GM12878 (cell line): Measurements from ENCODE around the gene SHC1. TPM values are rescaled to one million over a fixed set of nuclear protein-coding genes. Genes with fewer than 3 reads are reported as not detected.

Experiments
- ATAC-seq: fragments of 200-7000 bp; cut with Tn5 transposase; 3 replicates; pipeline ENCODE4 v1.9.1; 2020; ENCODE audit warnings: mild to moderate bottlenecking, moderate library complexity
- BruUV-seq: library from RNA; stranded (reverse); fragments of 400-500 nt; replicated peaks from 2 replicates; lab custom pipeline; 2021; lab: Mats Ljungman, UMichigan
- CTCF ChIA-PET: fragments of 300-600 bp; sonication (Branson Sonifier 250); formaldehyde crosslinking; extraction: SDS; loops from one replicate; lab custom pipeline; 2021; ENCODE audit warnings: inconsistent platforms; lab: Yijun Ruan, JAX
- POLR2A ChIA-PET: fragments of 350-600 bp; formaldehyde crosslinking; extraction: SDS; loops from one replicate; lab custom pipeline; 2021; ENCODE audit warnings: inconsistent platforms; lab: Charles Lee
- RAD21 ChIA-PET: fragments of 300-600 bp; sonication (Branson Sonifier 250); formaldehyde crosslinking; loops from one replicate; lab custom pipeline; 2023; ENCODE audit warnings: antibody characterized with exemption; ENCODE audit not compliant: unreplicated experiment; lab: Charles Lee
- SMC1A ChIA-PET: fragments of 300-600 bp; sonication (Branson Sonifier 250); formaldehyde crosslinking; loops from one replicate; lab custom pipeline; 2023; ENCODE audit not compliant: unreplicated experiment, uncharacterized antibody; lab: Charles Lee
- DNase-seq: peaks from one replicate; pipeline ENCODE4 v3.0.0-alpha.2; 2011; ENCODE audit warnings: low read depth, low spot score
- FAIRE-seq: peaks from 3 replicates; lab custom pipeline; 2011; peaks lifted over from hg19 to GRCh38; lab: Jason Lieb, UNC
- H2AFZ ChIP-seq: 2 replicates; pipeline ENCODE4 v1.6.0; 2011; ENCODE audit warnings: low read depth, low read length, control low read depth; ENCODE audit not compliant: control insufficient read depth
- H3K27ac ChIP-seq: 2 replicates; pipeline ENCODE4 v1.5.1; 2011; ENCODE audit warnings: control low read depth; ENCODE audit not compliant: control insufficient read depth, insufficient read depth
- H3K27me3 ChIP-seq, 2 experiments: replicated peaks in 1 of 2; 2 replicates each; pipeline versions ENCODE4 v1.6.0 to v1.6.1; 2011; ENCODE audit warnings: low read length in 1 of 2; ENCODE audit not compliant: control insufficient read depth in 2 of 2, insufficient read depth in 2 of 2
- H3K36me3 ChIP-seq, 2 experiments: 2 replicates each; pipeline ENCODE4 v1.5.1; 2011; ENCODE audit warnings: low read length in 1 of 2; ENCODE audit not compliant: control insufficient read depth in 2 of 2, insufficient read depth in 2 of 2
- H3K4me1 ChIP-seq: 2 replicates; pipeline ENCODE4 v1.6.1; 2011; ENCODE audit warnings: mild to moderate bottlenecking, low read length, moderate library complexity, mixed read lengths; ENCODE audit not compliant: control insufficient read depth, insufficient read depth
- H3K4me2 ChIP-seq: 2 replicates; pipeline ENCODE4 v1.6.0; 2011; ENCODE audit warnings: control low read depth; ENCODE audit not compliant: control insufficient read depth, insufficient read depth
- H3K4me3 ChIP-seq: fragments of 200-600 bp; sonication (generic); 2 replicates; pipeline ENCODE4 v1.5.1; 2016
- H3K79me2 ChIP-seq: 2 replicates; pipeline ENCODE4 v1.6.0; 2011; ENCODE audit warnings: low read length; ENCODE audit not compliant: control insufficient read depth, insufficient read depth
- H3K9ac ChIP-seq: 2 replicates; pipeline ENCODE4 v1.8.0; 2011; ENCODE audit warnings: low read length, control low read depth, mixed read lengths; ENCODE audit not compliant: control insufficient read depth, insufficient read depth
- H3K9me3 ChIP-seq: replicated peaks from 3 replicates; pipeline ENCODE4 v1.5.1; 2011; ENCODE audit warnings: mild to moderate bottlenecking, low read length; ENCODE audit not compliant: control insufficient read depth, insufficient read depth
- H4K20me1 ChIP-seq: 2 replicates; pipeline ENCODE4 v1.6.0; 2011; ENCODE audit not compliant: control insufficient read depth, insufficient read depth
- CREM ChIP-seq: IDR thresholded peaks from 2 replicates; pipeline ENCODE4 v1.6.1; 2014; ENCODE audit warnings: antibody characterized with exemption, low read depth
- DPF2 ChIP-seq: fragments of 450-650 bp; IDR thresholded peaks from 2 replicates; pipeline ENCODE4 v1.6.1; 2017; ENCODE audit warnings: mild to moderate bottlenecking
- EED ChIP-seq: sonication (generic); IDR thresholded peaks from 2 replicates; pipeline ENCODE4 v1.6.1; 2016; ENCODE audit warnings: antibody characterized with exemption, low read depth
- HDGF ChIP-seq: fragments of 450-650 bp; IDR thresholded peaks from 2 replicates; pipeline ENCODE4 v1.6.1; 2016; ENCODE audit warnings: antibody characterized with exemption
- IKZF1 ChIP-seq: fragments of 450-650 bp; conservative IDR thresholded peaks from 2 replicates; pipeline ENCODE4 v1.6.1; 2017; ENCODE audit warnings: antibody characterized with exemption, mild to moderate bottlenecking
- PML ChIP-seq: IDR thresholded peaks from 2 replicates; pipeline ENCODE4 v1.6.1; 2012; ENCODE audit warnings: low read length, inconsistent platforms
- RBBP5 ChIP-seq: fragments of 200-600 bp; sonication (generic); conservative IDR thresholded peaks from 2 replicates; pipeline ENCODE4 v1.6.1; 2016
- SPI1 ChIP-seq: IDR thresholded peaks from 2 replicates; pipeline ENCODE4 v1.6.1; 2011; ENCODE audit warnings: low read depth, mild to moderate bottlenecking, low read length, moderate library complexity, borderline replicate concordance; ENCODE audit not compliant: insufficient read depth
- TCF7 ChIP-seq: IDR thresholded peaks from 2 replicates; pipeline ENCODE4 v1.6.1; 2014; ENCODE audit warnings: antibody characterized with exemption, borderline replicate concordance
- ZNF217 ChIP-seq: fragments of 450-650 bp; IDR thresholded peaks from 2 replicates; pipeline ENCODE4 v1.6.1; 2017; ENCODE audit warnings: antibody characterized with exemption, mild to moderate bottlenecking
- ZZZ3 ChIP-seq: IDR thresholded peaks from 2 replicates; pipeline ENCODE4 v1.6.1; 2011; ENCODE audit warnings: low read depth; ENCODE audit not compliant: control insufficient read depth, insufficient read length
- WGBS: methylation state at CpG from one replicate; pipeline ENCODE4 v1.1.6; 2016; ENCODE audit warnings: low lambda C conversion rate; ENCODE audit not compliant: insufficient replicate concordance, insufficient coverage; ENCODE audit errors: missing lambda C conversion rate; 5-methylcytosine and 5-hydroxymethylcytosine counted together
- in situ Hi-C: fragments of 300-500 bp; cut with MboI; formaldehyde crosslinking; loops from 9 replicates; pipeline ENCODE4 v1.14.3; 2018; ENCODE audit warnings: mixed read lengths
- intact Hi-C: fragments of 100-400 bp; cut with micrococcal nuclease; formaldehyde crosslinking; loops from one replicate; pipeline ENCODE4 v1.14.2; 2022; ENCODE audit not compliant: unreplicated experiment
- polyA plus RNA-seq, 11 experiments: library from polyadenylated mRNA; depleted of rRNA in 4 of 11; unstranded in 6 of 11; stranded (reverse) in 5 of 11; fragments of >200 nt; fragmentation: Nextera tagmentation in 4 of 11; fragmentation: Illumina TruSeq in 1 of 11; extraction: Ambion mirVana in 4 of 11; extraction: Trizol in 1 of 11; gene quantifications; 1 replicate in 1 of 11; 2 replicates in 10 of 11; pipeline versions ENCODE4 v1.2.1 to v1.2.3, GENCODE V29; 2011 to 2016; ENCODE audit warnings: inconsistent platforms in 2 of 11, missing spikeins in 2 of 11, low read depth in 1 of 11
- total RNA-seq, 4 experiments: library from RNA; depleted of rRNA in 3 of 4; stranded (reverse); fragments of >200 nt in 3 of 4; fragmentation: Illumina TruSeq in 1 of 4; extraction: Trizol in 1 of 4; gene quantifications; 2 replicates each; pipeline versions ENCODE4 v1.2.1 to v1.2.3, GENCODE V29; 2013 to 2021

The SHC1 gene
- total and polyA plus RNA-seq, 10 of the 15 experiments (the other 5 are each of a cell fraction or from before 2014, with no cell fraction given), result 2.6 to 49.3 (median 25.2) TPM

- no peaks in the 10 kb centered on the region for H3K9me3 ChIP-seq
- SMC1A ChIA-PET, result interaction anchor here (0.5 to 8.1 kb wide), 6 partner anchors 11 to 513 kb away, joined by 3 to 69 read pairs (median 4); partner anchors contain the start of gene FLAD1
- no peak for ATAC-seq
- no peaks in the 10 kb centered on the region for H4K20me1 ChIP-seq
- RAD21 ChIA-PET, result interaction anchor here (0.9 to 1.5 kb wide), 2 partner anchors 11 to 22 kb away, joined by 3 to 9 read pairs; partner anchors contain the start of gene FLAD1
- no peak for DNase-seq
- 34% methylated on average over 3 of the region's 3 CpGs for WGBS
- H3K27me3 ChIP-seq, result no peaks in the 10 kb centered on the region
- peaks cover 0 to 3% of the 10 kb centered on the region in 2 experiments; a peak in 2 of 4 replicates for H3K36me3 ChIP-seq
- H3K4me3 ChIP-seq, result no peak overlapping the region
- in situ Hi-C loops (no loop called here), intact Hi-C loops (no loop called here)
- no peak overlapping the region for H3K9ac ChIP-seq
- peaks cover 2% of the 10 kb centered on the region; the same call in 1 of the 2 replicates for H3K79me2 ChIP-seq
- FAIRE-seq, result no peak
- H3K4me2 ChIP-seq, result no peak overlapping the region
- CTCF ChIA-PET, result interaction anchor here (1.1 to 11.0 kb wide), 9 partner anchors 16 to 103 kb away, joined by 3 to 226 read pairs (median 5); partner anchors contain the start of genes ADAM15, CKS1B, FLAD1 and PBXIP1
- no peak overlapping the region for H2AFZ ChIP-seq
- H3K27ac ChIP-seq, result no peak overlapping the region
- H3K4me1 ChIP-seq, result peaks cover 12% of the 10 kb centered on the region
- no peak for TF ChIP-seq IKZF1
- no peak for TF ChIP-seq SPI1
- no peak for TF ChIP-seq TCF7
- TF ChIP-seq CREM, result no peak
- no peak for TF ChIP-seq EED
- no peak for TF ChIP-seq ZZZ3
- TF ChIP-seq DPF2, result no peak
- TF ChIP-seq ZNF217, result no peak
- TF ChIP-seq HDGF, result no peak
- TF ChIP-seq RBBP5, result no peak
- TF ChIP-seq PML, result no peak
- BruUV-seq, result no TSS peak
- POLR2A ChIA-PET, result interaction anchor here (0.9 to 3.4 kb wide), 4 partner anchors 11 to 58 kb away, joined by 8 to 13 read pairs (median 9); partner anchors contain the start of genes CKS1B, FLAD1 and PBXIP1
Measured at GRCh38 chr1:154994591-154994990, 24.0 kb upstream of the SHC1 start.
